ENCODE results near the gene CLIC4.
"Not testable (repeated sequence)": the region's sequence is repeated elsewhere in the genome, so short reads cannot be mapped to it uniquely, and the experiment has no call there.

CLIC4 gene

DNA sequence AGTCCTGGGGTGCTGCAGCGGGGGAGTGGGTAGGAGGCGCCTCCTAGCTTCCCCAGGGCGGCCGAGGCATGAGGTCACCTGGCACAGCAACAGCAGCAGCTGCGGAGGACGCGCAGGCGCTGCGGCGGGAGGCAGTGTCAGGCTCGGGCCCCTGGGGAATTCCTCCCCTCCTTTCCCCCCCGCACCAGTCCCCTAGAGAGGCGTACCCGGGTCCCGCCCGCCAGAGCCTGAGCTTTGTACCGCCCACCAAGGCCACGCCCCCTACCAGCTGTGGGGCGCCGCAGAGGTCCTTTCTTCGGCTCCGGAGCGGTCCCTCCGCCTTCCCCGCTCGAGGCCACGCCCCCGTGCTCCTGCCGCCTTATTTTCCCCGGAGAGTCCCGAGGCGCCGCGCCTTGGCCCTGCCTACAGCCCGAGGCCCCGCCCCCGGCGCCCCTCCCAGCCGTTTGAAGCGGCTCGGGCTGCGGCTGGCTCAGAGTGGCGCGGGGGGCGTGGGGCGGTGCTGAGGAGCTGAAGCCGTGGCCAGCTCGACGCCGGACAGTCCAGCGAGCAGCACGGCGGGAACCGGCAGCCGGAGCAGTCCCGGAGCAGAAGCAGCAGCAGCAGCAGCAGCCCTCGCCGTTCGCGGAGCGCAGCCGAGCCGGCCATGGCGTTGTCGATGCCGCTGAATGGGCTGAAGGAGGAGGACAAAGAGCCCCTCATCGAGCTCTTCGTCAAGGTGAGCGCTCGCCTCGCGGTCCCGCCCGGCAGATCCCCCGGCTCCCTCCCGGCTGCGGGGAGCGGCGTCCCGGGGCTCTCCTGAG is at the start of gene CLIC4:
TSS of gene CLIC4 (plus strand) at position 537 of the 800 bp plus-strand sequence. CDS start at position 644, 107 bp downstream.
- peak; percentile 97 for DNase-seq

DNA sequence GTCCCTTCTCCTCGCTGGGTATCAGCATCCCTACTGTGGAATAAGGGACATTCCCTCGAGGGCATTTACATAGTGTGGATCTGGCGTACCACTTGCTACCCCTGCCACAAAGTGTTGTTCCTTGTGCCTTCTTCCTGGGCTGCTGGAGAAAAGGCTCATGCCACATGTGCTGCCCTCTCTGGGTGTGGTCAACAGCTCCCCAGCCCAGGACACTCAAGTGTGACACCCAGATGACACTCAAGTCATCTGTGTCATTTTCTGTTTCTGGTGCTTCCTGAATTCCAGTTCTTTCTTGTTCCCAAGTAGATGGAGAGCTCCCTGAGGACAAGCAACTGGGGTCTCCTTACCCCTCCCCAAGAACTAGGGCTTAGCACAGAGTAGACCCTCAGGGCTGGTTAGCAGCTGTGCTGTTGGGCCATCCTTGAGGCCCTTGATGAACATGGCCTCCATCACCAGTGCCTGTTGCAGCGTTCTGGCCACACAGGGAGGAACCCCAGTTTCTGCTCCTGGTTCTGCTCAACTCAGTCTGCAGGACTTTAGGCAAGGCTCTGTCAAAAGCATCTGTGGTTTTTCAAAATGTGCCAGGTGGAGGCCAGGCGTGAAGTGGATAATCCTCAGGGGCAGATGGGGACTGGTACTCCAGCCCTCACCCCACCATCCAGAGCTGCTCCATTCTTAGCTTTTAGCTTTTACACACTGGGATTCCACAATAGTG is 49.0 kb upstream of the CLIC4 start:
- no peak for DNase-seq

GRCh38 chr1:24696756-24697330 is 48.4 kb upstream of the CLIC4 start:
- DNase-seq, result no peak

- not testable (repeated sequence) for DNase-seq
These were observed 47.7 kb upstream of the CLIC4 start for GRCh38 chr1:24697453-24698001.

DNA sequence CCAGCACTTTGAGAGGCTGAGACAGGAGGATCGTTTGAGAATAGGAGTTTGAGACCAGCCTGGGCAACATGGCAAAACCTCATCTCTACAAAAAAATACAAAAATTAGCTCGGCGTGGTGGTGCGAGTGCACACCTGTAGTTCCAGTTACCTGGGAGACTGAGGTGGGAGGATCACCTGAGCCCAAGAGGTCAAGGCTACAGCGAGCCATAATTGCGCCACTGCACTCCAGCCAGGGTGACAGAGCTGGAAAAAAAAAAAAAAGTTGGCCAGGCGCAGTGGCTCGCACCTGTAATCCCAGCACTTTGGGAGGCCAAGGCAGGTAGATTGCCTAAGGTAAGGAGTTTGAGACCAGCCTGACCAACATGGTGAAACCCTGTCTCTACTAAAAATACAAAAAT is 46.9 kb upstream of the CLIC4 start:
- not testable (repeated sequence) for DNase-seq

DNA sequence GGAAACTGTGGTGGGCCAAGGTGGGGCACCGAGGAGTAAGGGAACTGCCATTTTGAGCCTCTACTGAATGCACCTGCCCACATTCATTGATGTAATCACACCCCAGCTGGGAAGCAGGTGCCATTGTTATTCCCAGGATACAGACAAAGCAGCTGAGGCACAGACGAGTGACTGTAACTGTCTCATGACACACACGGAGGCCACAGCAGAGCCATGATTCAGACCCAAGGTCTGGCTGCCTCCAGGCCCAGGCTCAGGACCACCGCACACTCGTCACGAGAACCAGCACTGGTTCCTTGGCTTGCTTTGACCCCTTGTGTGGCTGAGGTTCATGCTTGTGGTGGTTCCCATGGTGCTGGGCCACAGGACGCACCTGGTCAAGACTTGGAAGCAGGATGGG is 45.6 kb upstream of the CLIC4 start:
- no peak for DNase-seq

DNA sequence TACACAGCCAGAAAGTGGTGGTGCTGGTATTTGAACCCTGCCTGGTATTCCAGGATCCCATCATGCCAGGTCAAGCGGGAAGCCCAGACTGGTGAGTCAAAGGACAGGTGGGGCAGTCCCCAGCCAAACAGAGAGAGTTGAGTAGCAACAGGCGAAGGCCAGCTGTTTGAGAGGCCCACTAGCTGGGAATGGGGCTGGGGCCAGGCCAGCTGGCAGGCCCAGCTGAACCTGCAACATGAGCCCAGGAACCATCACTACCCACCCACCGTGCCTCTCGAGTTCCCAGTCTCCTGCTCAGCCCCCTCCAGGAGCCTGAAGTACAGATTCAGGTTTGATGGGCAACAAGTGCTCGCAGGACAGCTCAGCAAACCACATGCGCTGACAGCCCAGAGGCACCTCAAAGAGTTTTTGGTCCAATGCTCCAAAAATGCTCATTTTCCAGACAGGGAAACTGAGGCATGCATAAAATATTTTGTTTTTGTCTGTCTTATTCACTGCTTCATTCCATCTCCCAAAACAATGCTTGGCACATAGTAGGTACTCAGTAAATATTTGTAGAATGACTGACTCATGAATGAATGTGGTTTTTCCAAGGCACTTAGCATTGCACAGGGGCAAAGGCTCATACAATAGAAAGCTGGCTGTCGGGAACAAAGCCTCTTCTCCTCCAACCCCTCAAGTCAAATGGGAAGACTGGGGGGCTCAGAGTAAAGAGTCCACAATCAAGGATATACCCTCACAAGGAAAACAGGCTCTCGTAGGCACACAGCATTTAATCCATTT is 42.5 kb upstream of the CLIC4 start:
- no peak for DNase-seq

GRCh38 chr1:24704411-24705259 is 40.6 kb upstream of the CLIC4 start:
- no peak for DNase-seq

GRCh38 chr1:24705260-24706073 is 39.8 kb upstream of the CLIC4 start:
- peak; percentile 25 for DNase-seq

GRCh38 chr1:24706074-24706389 is 39.2 kb upstream of the CLIC4 start:
- not testable (repeated sequence) for DNase-seq

DNA sequence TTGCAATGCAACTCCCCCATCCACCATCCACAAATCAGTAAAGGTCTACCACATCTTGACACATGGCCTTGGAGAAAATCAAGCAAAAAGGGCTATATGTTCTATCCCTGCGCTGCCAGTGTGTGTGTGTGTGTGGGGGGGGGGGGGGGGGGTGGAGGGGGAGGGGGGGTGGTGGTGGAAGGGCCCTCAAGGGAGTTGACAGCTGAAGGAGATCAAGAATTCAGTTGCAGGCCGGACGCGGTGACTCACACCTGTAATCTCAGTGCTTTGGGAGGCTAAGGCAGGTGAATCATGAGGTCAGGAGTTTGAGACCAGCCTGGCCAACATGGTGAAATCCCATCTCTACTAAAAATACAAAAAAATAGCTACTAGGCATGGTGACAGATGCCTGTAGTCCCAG is 37.6 kb upstream of the CLIC4 start:
- no peak for DNase-seq

DNA sequence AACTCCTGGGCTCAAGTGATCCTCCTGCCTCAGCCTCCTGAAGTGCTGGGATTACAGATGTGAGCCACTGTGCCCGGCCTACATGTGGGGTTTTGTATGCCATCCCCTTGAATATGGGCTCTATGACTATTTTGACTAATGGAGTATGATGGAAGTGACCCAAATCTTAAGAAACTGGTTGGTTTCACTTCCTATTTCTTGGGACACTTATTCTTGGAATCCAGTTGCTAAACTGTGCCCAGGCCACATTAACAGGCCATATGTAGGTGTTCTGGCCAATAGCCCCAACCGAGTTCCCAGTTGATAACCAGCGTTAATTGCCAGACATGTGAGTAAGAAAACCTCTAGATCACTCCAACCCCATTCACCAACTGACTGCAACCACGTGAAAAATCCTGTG is 36.3 kb upstream of the CLIC4 start:
- DNase-seq, result no peak

- DNase-seq, result no peak
These were observed 35.3 kb upstream of the CLIC4 start for GRCh38 chr1:24709791-24710441.

- DNase-seq, result no peak
These were observed 33.9 kb upstream of the CLIC4 start for GRCh38 chr1:24711329-24711728.

- no peak for DNase-seq
These were observed 32.1 kb upstream of the CLIC4 start for GRCh38 chr1:24713176-24713575.

DNA sequence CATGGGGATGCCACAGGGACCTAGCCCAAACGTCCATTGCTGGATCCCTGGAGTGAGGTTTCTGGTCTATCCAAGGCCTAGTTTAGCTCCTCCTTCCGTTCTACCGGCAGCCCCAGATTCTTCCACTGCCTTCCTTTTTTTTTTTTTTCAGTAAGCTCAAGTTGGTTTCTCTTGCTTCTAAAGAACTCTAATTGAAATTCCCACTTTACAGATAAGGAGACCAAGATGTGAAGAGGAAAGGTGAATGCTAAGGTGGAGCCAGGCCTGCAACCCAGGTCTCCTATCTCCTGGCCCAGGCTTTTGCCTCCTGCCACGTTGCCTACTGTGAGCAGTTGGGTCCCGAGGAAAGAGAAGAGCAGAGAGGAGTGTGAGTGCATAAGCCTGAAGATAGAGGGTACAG is 31.5 kb upstream of the CLIC4 start:
- DNase-seq, result no peak

- no peak for DNase-seq
These were observed 30.3 kb upstream of the CLIC4 start for GRCh38 chr1:24714859-24715520.

DNA sequence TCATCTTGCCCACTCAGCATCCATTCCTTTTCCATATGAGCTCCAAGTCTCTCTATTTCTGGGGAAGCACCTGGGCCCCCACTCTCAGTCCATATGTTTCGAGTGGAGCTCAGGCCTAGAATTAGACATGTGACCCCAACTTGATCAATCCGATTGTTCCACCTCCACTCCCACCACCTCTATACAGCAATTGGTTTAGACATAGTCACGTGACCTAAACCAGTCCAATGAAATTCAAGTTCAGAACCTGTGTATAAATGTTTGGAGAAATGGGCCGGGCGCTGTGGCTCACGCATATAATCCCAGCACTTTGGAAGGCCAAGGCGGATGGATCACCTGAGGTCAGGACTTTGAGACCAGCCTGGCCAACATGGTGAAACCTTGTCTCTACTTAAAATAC is 29.6 kb upstream of the CLIC4 start:
- no peak for DNase-seq

GRCh38 chr1:24717887-24718650 is 27.2 kb upstream of the CLIC4 start:
- DNase-seq, result no peak

All from NCI-H1048 (cell line).